H1 (cell line): Measurements from ENCODE around the gene PLLP. TPM values are rescaled to one million over a fixed set of nuclear protein-coding genes. Genes with fewer than 3 reads are reported as not detected.

Experiments used
- CTCF ChIA-PET: fragments of 300-600 bp; sonication (Branson Sonifier 250); formaldehyde crosslinking; loops from one replicate; lab custom pipeline; 2021; ENCODE audit not compliant: partially characterized antibody; lab: Charles Lee
- POLR2A ChIA-PET: fragments of 300-600 bp; sonication (Branson Sonifier 250); formaldehyde crosslinking; loops from one replicate; lab custom pipeline; 2021; ENCODE audit warnings: inconsistent platforms; ENCODE audit not compliant: partially characterized antibody; lab: Charles Lee
- DNase-seq, 2 experiments: peaks; one replicate each; pipeline versions ENCODE4 v3.0.0 to v3.0.0-alpha.2; 2010 to 2022; ENCODE audit warnings: low spot score in 2 of 2, low read depth in 1 of 2, mixed read lengths in 1 of 2
- FAIRE-seq: peaks from 2 replicates; lab custom pipeline; 2011; peaks lifted over from hg19 to GRCh38; lab: Jason Lieb, UNC
- H2AFZ ChIP-seq: 2 replicates; pipeline ENCODE4 v1.8.1; 2012; ENCODE audit warnings: low read length, inconsistent platforms
- H2AK5ac ChIP-seq: 2 replicates; pipeline ENCODE4 v1.6.1; 2013; ENCODE audit warnings: low read depth, low read length
- H2BK120ac ChIP-seq: replicated peaks from 2 replicates; pipeline ENCODE3; 2013; ENCODE audit warnings: low read depth, low read length, inconsistent platforms
- H2BK12ac ChIP-seq: 2 replicates; pipeline ENCODE4 v1.6.1; 2013; ENCODE audit warnings: low read depth, low read length
- H2BK15ac ChIP-seq: 2 replicates; pipeline ENCODE4 v1.6.1; 2013; ENCODE audit warnings: low read length
- H2BK20ac ChIP-seq: 2 replicates; pipeline ENCODE4 v1.6.1; 2013; ENCODE audit warnings: low read length
- H2BK5ac ChIP-seq: 2 replicates; pipeline ENCODE4 v1.6.1; 2013; ENCODE audit warnings: low read depth, low read length
- H3K14ac ChIP-seq: 2 replicates; pipeline ENCODE4 v1.6.1; 2013; ENCODE audit warnings: inconsistent platforms; ENCODE audit not compliant: insufficient read length
- H3K18ac ChIP-seq: 2 replicates; pipeline ENCODE4 v1.6.1; 2013; ENCODE audit warnings: low read length; ENCODE audit errors: extremely low read depth
- H3K23ac ChIP-seq: 2 replicates; pipeline ENCODE4 v1.6.1; 2013; ENCODE audit warnings: inconsistent platforms; ENCODE audit not compliant: insufficient read length
- H3K23me2 ChIP-seq: 2 replicates; pipeline ENCODE4 v1.6.1; 2013; ENCODE audit warnings: low read depth, low read length
- H3K27ac ChIP-seq: 2 replicates; pipeline ENCODE4 v1.6.1; 2011; ENCODE audit warnings: low read depth, low read length, inconsistent platforms
- H3K27me3 ChIP-seq, 4 experiments: replicated peaks in 1 of 4; 1 replicate in 1 of 4; 2 replicates in 3 of 4; pipeline versions ENCODE4 v1.6.1 to v1.8.1; 2011 to 2013; ENCODE audit warnings: low read length in 3 of 4, mild to moderate bottlenecking in 3 of 4, inconsistent platforms in 2 of 4, mixed read lengths in 2 of 4, moderate library complexity in 1 of 4; ENCODE audit not compliant: control insufficient read depth in 3 of 4, insufficient read depth in 3 of 4; ENCODE audit errors: extremely low read depth in 1 of 4
- H3K36me3 ChIP-seq, 4 experiments: 2 replicates each; pipeline versions ENCODE4 v1.6.1 to v1.8.1; 2011 to 2013; ENCODE audit warnings: mild to moderate bottlenecking in 4 of 4, low read length in 3 of 4, moderate library complexity in 2 of 4, control low read depth in 1 of 4, inconsistent platforms in 1 of 4; ENCODE audit not compliant: insufficient read depth in 4 of 4, control insufficient read depth in 2 of 4
- H3K4ac ChIP-seq: replicated peaks from 2 replicates; pipeline ENCODE3; 2013; ENCODE audit warnings: low read length, low read depth, mixed read lengths, inconsistent platforms; ENCODE audit not compliant: insufficient read length
- H3K4me1 ChIP-seq, 4 experiments: replicated peaks in 1 of 4; 1 replicate in 1 of 4; 2 replicates in 3 of 4; pipeline versions ENCODE4 v1.6.1 to v1.8.1; 2011 to 2013; ENCODE audit warnings: low read length in 3 of 4, inconsistent platforms in 2 of 4, mixed read lengths in 1 of 4; ENCODE audit not compliant: insufficient read depth in 4 of 4, control insufficient read depth in 3 of 4
- H3K4me2 ChIP-seq, 2 experiments: 2 replicates each; pipeline versions ENCODE4 v1.6.1 to v1.8.1; 2011 to 2013; ENCODE audit warnings: low read depth in 2 of 2, low read length in 2 of 2, control low read depth in 1 of 2, inconsistent platforms in 1 of 2, mild to moderate bottlenecking in 1 of 2; ENCODE audit not compliant: insufficient read depth in 1 of 2
- H3K4me3 ChIP-seq, 4 experiments: fragments of 200-600, 300-600 bp in 1 of 4; sonication (generic), shearing (Covaris generic), sonication (Bioruptor Twin) in 1 of 4; 2 replicates each; pipeline versions ENCODE4 v1.5.1 to v1.8.1; 2011 to 2016; ENCODE audit warnings: low read length in 4 of 4, low read depth in 3 of 4, control low read depth in 2 of 4, inconsistent platforms in 2 of 4, mild to moderate bottlenecking in 2 of 4, mixed read lengths in 1 of 4, moderate library complexity in 1 of 4; ENCODE audit not compliant: insufficient read depth in 2 of 4; ENCODE audit errors: extremely low read depth in 1 of 4
- H3K56ac ChIP-seq: replicated peaks from 2 replicates; pipeline ENCODE3; 2013; ENCODE audit warnings: low read depth, mild to moderate bottlenecking, mixed read lengths, low read length, inconsistent platforms; ENCODE audit not compliant: insufficient read length
- H3K79me1 ChIP-seq: 2 replicates; pipeline ENCODE4 v1.6.1; 2013; ENCODE audit warnings: low read depth, low read length, control low read depth
- H3K79me2 ChIP-seq, 2 experiments: 2 replicates each; pipeline versions ENCODE4 v1.6.1 to v1.8.1; 2012 to 2013; ENCODE audit warnings: low read length in 2 of 2, mild to moderate bottlenecking in 2 of 2, inconsistent platforms in 1 of 2; ENCODE audit not compliant: insufficient read depth in 2 of 2, control insufficient read depth in 1 of 2
- H3K9ac ChIP-seq, 4 experiments: replicated peaks in 1 of 4; 1 replicate in 1 of 4; 2 replicates in 3 of 4; pipeline versions ENCODE4 v1.6.1 to v1.8.1; 2011 to 2013; ENCODE audit warnings: low read depth in 3 of 4, low read length in 3 of 4, control low read depth in 2 of 4, mild to moderate bottlenecking in 2 of 4, moderate library complexity in 2 of 4, inconsistent platforms in 1 of 4; ENCODE audit errors: extremely low read depth in 1 of 4
- H3K9me3 ChIP-seq, 2 experiments: 2 replicates each; pipeline versions ENCODE4 v1.6.1 to v1.8.1; 2012 to 2013; ENCODE audit warnings: mild to moderate bottlenecking in 2 of 2, moderate library complexity in 2 of 2, control low read depth in 1 of 2, inconsistent platforms in 1 of 2, low read depth in 1 of 2, low read length in 1 of 2, mixed read lengths in 1 of 2; ENCODE audit not compliant: insufficient read depth in 2 of 2
- H4K20me1 ChIP-seq, 2 experiments: replicated peaks in 1 of 2; 2 replicates each; pipeline versions ENCODE3 to v1.8.1; 2011 to 2013; ENCODE audit warnings: inconsistent platforms in 2 of 2, low read length in 2 of 2, mild to moderate bottlenecking in 1 of 2; ENCODE audit not compliant: insufficient read depth in 2 of 2, control insufficient read depth in 1 of 2
- H4K5ac ChIP-seq: 2 replicates; pipeline ENCODE4 v1.6.1; 2013; ENCODE audit warnings: low read length, low read depth, mixed read lengths, inconsistent platforms; ENCODE audit not compliant: insufficient read length
- H4K8ac ChIP-seq: 2 replicates; pipeline ENCODE4 v1.8.0; 2013; ENCODE audit warnings: mild to moderate bottlenecking, moderate library complexity, low read length, inconsistent platforms; ENCODE audit not compliant: insufficient read depth; ENCODE audit errors: extremely low read depth
- H4K91ac ChIP-seq: replicated peaks from 2 replicates; pipeline ENCODE3; 2013; ENCODE audit warnings: low read length, mixed read lengths, inconsistent platforms; ENCODE audit not compliant: insufficient read length
- EZH2 ChIP-seq: fragments of 200-600 bp; sonication (generic); IDR thresholded peaks from 2 replicates; pipeline ENCODE4 v1.7.1; 2012; ENCODE audit warnings: low read depth, mild to moderate bottlenecking, moderate library complexity, low read length, inconsistent platforms; ENCODE audit not compliant: severe bottlenecking
- KDM5A ChIP-seq: fragments of 200-600 bp; IDR thresholded peaks from 2 replicates; pipeline ENCODE4 v1.7.1; 2012; ENCODE audit warnings: mild to moderate bottlenecking, low read length, inconsistent platforms, mixed read lengths
- RNF2 ChIP-seq: fragments of 200-900, 300-1000 bp; sonication (generic); IDR thresholded peaks from 2 replicates; pipeline ENCODE4 v1.7.1; 2016; ENCODE audit warnings: borderline replicate concordance, low read depth, mild to moderate bottlenecking, antibody characterized with exemption, low read length; ENCODE audit not compliant: poor library complexity, severe bottlenecking; ENCODE audit errors: missing control alignments
- SAP30 ChIP-seq: fragments of 300-600 bp; sonication (generic); IDR thresholded peaks from 2 replicates; pipeline ENCODE4 v1.7.1; 2012; ENCODE audit warnings: low read length, moderate library complexity, mild to moderate bottlenecking, inconsistent platforms; ENCODE audit not compliant: insufficient read depth, insufficient replicate concordance
- SIX5 ChIP-seq: IDR thresholded peaks from 2 replicates; pipeline ENCODE4 v1.6.1; 2011; ENCODE audit warnings: mild to moderate bottlenecking, low read depth, low read length
- SP4 ChIP-seq: IDR thresholded peaks from 2 replicates; pipeline ENCODE4 v1.6.1; 2012; ENCODE audit warnings: low read length, inconsistent platforms
- SUZ12 ChIP-seq: fragments of 200-600 bp; sonication (generic); IDR thresholded peaks from 2 replicates; pipeline ENCODE4 v1.6.1; 2012; ENCODE audit warnings: mild to moderate bottlenecking, inconsistent platforms, low read length, moderate library complexity, mixed read lengths
- TAF7 ChIP-seq: optimal IDR thresholded peaks from 2 replicates; pipeline ENCODE3; 2011; ENCODE audit warnings: low read depth, mild to moderate bottlenecking, inconsistent platforms, low read length, moderate library complexity, borderline replicate concordance
- WGBS, 2 experiments: shearing (Covaris generic) in 1 of 2; methylation state at CpG; one replicate each; pipeline versions ENCODE4 v1.1.6 to v1.1.7; 2013 to 2015; ENCODE audit warnings: low lambda C conversion rate in 2 of 2, mixed read lengths in 2 of 2, inconsistent platforms in 1 of 2, low coverage in 1 of 2, missing lambda C conversion rate in 1 of 2; ENCODE audit not compliant: insufficient replicate concordance in 2 of 2, insufficient coverage in 1 of 2, insufficient read length in 1 of 2; ENCODE audit errors: extremely low coverage in 1 of 2, missing lambda C conversion rate in 1 of 2; 5-methylcytosine and 5-hydroxymethylcytosine counted together
- polyA plus RNA-seq, 7 experiments: library from polyadenylated mRNA; depleted of rRNA in 3 of 7; stranded (reverse) in 5 of 7; unstranded in 2 of 7; fragments of >200 nt in 5 of 7; fragments of 200-250 nt in 2 of 7; gene quantifications; 1 replicate in 5 of 7; 2 replicates in 1 of 7; 4 replicates in 1 of 7; pipeline versions ENCODE4 v1.2.1 to v1.2.3, GENCODE V29; 2011 to 2013; ENCODE audit warnings: missing spikeins in 2 of 7, mixed read lengths in 2 of 7
- total RNA-seq: library from RNA; stranded (reverse); fragmentation: NEBNext Ultra II Directional; extraction: Animal tissue kit (Norgen Biotek cat#: 25700); gene quantifications from 2 replicates; pipeline ENCODE4 v1.2.1, GENCODE V29; 2021

PLLP gene
- total and polyA plus RNA-seq, 2 of the 8 experiments (the other 6 are each of a cell fraction or from before 2014, with no cell fraction given), result 2.9 to 10.6 TPM

DNA sequence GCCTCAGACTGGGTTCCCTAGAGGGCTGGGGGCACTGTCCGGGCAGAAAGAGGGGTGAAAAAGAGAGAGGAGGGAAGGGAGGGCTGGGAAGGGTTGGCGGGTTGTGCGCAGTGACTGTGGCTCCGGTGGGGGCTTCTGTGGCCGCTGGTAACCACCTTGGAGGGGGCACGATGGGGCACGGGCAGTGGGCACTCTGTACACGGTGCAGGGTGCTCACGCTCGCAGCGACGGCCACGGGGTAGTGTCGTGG is 588 bp downstream of the PLLP start:
- TF ChIP-seq RNF2 (peak; percentile 26), KDM5A (no peak), SP4 (no peak), SUZ12 (peak; percentile 69; the same call in 1 of the 2 replicates), SAP30 (no peak), EZH2 (peak; percentile 73), SIX5 (no peak), TAF7 (no peak)
- TF ChIP-seq, all 59 proteins: peak for 3
- 0 out of 2 replicates have a peak overlapping the region, but pooled peaks have one; percentile 88 for H2BK15ac ChIP-seq
- no peak overlapping the region for H3K14ac ChIP-seq
- peak overlapping the region; percentile 73 for H4K91ac ChIP-seq
- DNase-seq (no peak), FAIRE-seq (no peak)
- H3K36me3 ChIP-seq, result no peaks in the 10 kb centered on the region; a peak in 2 of 8 replicates
- no peak overlapping the region for H3K9ac ChIP-seq
- peak overlapping the region; percentile 65 to 98 for H3K4me2 ChIP-seq
- H3K27ac ChIP-seq, result no peak overlapping the region
- no peak overlapping the region for H3K56ac ChIP-seq
- no peak overlapping the region for H3K23ac ChIP-seq
- H2BK120ac ChIP-seq, result no peak overlapping the region
- peaks cover 6% of the 10 kb centered on the region for H3K23me2 ChIP-seq
- no peak overlapping the region for H2AK5ac ChIP-seq
- peak overlapping the region; percentile 76 to 93 (median 80) for H3K4me3 ChIP-seq
- peak overlapping the region; percentile 16 for H4K5ac ChIP-seq
- H3K18ac ChIP-seq, result peak overlapping the region; percentile 71; the same call in 1 of the 2 replicates
- peaks cover 0 to 8% (median 4%) of the 10 kb centered on the region in 4 experiments; a peak in 5 of 7 replicates for H3K4me1 ChIP-seq
- CTCF ChIA-PET, result interaction anchor here (0.9 kb wide), 1 partner anchor 111 kb away, joined by 3 read pairs; no protein-coding TSS in a partner anchor
- POLR2A ChIA-PET, result interaction anchor here (1.1 to 1.6 kb wide), 5 partner anchors 11 to 132 kb away, joined by 3 to 4 read pairs (median 4); no protein-coding TSS in a partner anchor
- no peaks in the 10 kb centered on the region for H3K9me3 ChIP-seq
- no peaks in the 10 kb centered on the region for H3K79me1 ChIP-seq
- H2BK12ac ChIP-seq, result peak overlapping the region; percentile 35; the same call in 1 of the 2 replicates
- H3K4ac ChIP-seq, result no peak overlapping the region
- 19% methylated on average over 14 of the region's 14 CpGs; no CpG with 5 or more reads in 1 of the 2 experiments for WGBS, 2 experiments
- H2BK20ac ChIP-seq, result peak overlapping the region; percentile 13; the same call in 1 of the 2 replicates
- peak overlapping the region; percentile 77; the same call in 1 of the 2 replicates for H2AFZ ChIP-seq
- peak overlapping the region; percentile 93; the same call in 1 of the 2 replicates for H4K8ac ChIP-seq
- no peaks in the 10 kb centered on the region for H3K79me2 ChIP-seq
- H3K27me3 ChIP-seq, result peaks cover 9 to 28% (median 24%) of the 10 kb centered on the region in 4 experiments; a peak in 6 of 7 replicates
- no peak overlapping the region for H2BK5ac ChIP-seq
- no peaks in the 10 kb centered on the region for H4K20me1 ChIP-seq
